GM19328 (cell line): ENCODE results near the gene PRKD1.
"Not testable (repeated sequence)": the region's sequence is repeated elsewhere in the genome, so short reads cannot be mapped to it uniquely, and the experiment has no call there.

Experiments used
- ATAC-seq: cut with Tn5 transposase; IDR thresholded peaks from one replicate; pipeline ENCODE4 v1.9.1; 2021; ENCODE audit warnings: mild to moderate bottlenecking, moderate library complexity; ENCODE audit not compliant: unreplicated experiment

The PRKD1 gene

DNA sequence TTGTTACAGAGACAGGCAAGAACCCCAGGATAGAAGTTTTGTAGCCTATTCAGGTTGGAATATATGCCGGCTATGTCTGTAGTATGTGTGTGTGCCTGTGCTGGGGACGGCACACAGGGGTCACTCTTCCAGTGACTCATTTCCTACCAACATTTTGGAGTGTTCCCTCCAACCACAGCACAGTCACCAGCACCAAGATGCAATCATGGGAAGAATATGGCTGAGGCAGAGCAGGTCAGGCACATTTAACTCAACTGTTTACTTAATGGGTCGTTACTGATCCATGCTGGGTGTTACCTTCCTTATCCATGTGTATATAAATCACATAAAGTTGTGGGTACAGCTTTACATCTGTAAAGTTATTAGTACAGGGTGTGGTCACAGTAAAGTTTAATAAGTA, 178.3 kb downstream of the PRKD1 start:
- ATAC-seq = no peak

- no peak for ATAC-seq
Measured at GRCh38 chr14:29745863-29746262, 181.8 kb downstream of the PRKD1 start.

- no peak for ATAC-seq
Measured at GRCh38 chr14:29743531-29743930, 184.1 kb downstream of the PRKD1 start.

DNA sequence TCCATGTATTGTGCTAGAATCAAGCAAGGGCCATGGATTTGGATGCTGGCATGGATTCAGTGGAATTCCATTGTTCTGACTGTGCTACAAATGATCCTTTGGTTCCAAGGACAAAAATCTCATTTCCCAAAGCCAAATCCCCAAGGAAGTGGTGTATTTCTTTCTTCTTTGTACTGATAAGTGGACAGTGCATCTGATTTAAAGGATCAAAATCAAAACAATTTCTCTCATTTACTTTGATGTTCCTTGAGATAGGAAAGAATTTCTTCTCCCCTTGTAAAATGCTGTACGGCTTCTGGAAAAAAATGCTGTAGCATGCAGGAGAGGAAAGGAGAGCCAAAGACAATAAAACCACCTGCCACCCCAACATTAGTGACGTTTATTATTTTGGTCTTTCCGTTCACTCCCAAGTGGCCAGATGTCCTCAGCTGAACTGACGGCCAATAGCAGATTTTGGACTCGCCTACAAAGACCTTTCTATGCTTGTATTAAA, 185.7 kb downstream of the PRKD1 start:
- no peak for ATAC-seq

GRCh38 chr14:29740491-29740890, 187.2 kb downstream of the PRKD1 start:
- ATAC-seq = no peak

GRCh38 chr14:29738950-29739349, 188.7 kb downstream of the PRKD1 start:
- no peak for ATAC-seq

DNA sequence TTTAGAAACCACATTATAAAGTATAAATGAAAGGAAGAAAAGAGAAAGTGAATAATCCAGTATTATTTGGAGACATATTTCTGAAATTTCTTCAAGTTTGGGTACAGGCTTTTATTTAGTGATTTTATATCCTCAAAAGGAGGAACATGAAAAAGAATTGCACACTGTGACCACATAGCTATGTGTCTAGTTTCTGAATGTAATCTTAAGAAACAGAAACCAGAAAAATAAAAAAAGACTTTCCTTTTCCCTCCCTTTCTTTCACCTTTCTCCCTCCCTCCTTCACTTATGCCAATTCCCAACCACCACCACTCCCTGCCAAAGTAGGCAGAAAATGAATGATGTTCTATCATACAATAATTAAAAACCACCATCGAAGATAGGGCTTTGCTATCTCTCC, 189.6 kb downstream of the PRKD1 start:
- no peak for ATAC-seq

DNA sequence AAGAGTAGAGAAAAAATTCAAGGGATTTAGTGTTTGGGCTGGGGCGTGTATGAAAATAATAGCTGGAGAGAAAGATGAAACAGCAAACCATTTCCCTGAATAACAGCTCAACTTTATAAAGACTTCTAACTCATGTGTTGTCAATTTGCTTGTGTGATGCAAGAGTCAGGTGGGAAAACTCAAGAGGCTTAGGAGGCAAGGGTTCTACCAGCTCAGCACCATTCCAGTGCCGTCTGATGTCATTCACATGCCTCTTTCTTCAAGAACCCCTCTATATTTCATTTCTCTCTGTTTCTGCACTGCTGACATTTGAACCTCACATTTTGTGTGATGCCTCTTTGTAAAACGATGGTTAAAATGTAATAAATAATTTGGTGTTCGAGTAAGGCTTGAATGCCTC, 192.2 kb downstream of the PRKD1 start:
- ATAC-seq = no peak

DNA sequence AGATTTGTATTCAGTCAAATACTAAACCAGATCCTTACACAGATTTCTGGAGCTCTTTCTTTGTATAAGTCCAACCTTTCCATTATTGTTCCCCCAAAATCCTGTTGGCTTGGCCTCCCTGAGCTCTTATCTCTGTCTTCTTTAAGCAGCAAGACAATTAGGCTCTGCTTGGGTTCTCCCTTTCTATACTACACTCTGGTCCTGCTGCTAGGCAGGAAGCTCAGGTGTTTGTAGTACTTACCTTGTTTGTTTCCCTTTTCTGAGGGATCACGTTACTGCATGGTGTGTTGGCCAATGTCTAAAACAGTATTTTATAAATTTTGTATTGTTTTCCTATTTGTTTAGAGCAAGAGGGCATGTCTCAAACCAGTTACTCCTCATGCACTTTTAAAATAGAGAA, 192.9 kb downstream of the PRKD1 start:
- no peak for ATAC-seq

GRCh38 chr14:29726560-29727331, 200.9 kb downstream of the PRKD1 start:
- not testable (repeated sequence) for ATAC-seq

DNA sequence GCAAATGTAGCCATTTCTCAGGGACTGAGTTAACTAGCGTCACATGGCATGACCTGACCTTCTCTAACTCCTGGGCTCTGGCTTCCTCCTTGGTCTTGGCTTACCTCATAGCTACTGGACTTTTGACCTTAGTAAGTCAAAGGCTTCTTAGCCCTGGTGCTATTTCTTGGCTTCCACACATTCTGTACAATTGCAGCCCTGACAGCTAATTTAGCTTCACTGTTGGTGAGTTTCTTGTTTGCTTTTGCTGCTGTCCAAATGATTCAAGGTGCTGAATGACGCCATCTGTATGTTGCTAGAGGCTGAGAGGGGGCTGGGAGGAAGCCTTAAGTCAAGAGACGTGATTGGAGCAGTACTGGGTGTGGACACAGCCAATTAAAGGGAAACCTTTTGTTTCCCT, 202.7 kb downstream of the PRKD1 start:
- no peak for ATAC-seq

DNA sequence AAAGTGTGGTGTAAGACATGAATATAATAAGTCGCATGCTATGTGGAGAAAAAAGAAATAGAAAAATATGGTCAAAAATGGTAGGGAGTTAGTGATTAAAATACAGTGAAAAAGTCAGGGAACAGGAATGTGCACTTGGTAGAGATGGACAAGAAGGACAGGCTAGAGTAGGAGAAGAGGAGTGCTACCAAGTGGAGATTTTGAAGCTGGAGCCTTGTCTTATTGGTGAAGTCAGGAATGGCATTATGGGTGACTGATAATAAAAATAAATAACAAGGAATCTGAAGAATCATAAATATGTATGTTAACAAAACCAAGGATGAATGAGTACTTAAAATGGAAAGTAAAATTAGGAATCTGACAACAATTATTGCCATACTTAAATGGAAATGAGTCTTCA, 204.8 kb downstream of the PRKD1 start:
- no peak for ATAC-seq

GRCh38 chr14:29721586-29721985, 206.1 kb downstream of the PRKD1 start:
- no peak for ATAC-seq

DNA sequence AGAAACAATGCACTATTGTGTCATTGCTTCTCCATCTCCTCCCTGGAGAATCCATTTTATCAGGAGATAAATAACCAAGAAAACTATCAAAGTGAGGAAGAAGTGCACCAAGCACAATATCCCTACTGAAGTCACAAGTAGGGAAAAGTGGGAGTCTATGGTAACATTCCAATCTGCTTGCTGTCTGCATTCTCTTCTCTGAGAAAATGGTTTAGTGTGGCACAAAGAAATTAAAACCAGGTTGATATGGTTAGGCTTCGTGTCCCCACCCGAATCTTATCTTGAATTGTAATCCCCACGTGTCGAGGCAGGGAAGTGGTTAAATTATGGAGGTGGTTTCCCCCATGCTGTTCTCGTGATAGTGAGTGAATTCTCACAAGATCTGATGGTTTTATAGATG, 209.7 kb downstream of the PRKD1 start:
- ATAC-seq = no peak

DNA sequence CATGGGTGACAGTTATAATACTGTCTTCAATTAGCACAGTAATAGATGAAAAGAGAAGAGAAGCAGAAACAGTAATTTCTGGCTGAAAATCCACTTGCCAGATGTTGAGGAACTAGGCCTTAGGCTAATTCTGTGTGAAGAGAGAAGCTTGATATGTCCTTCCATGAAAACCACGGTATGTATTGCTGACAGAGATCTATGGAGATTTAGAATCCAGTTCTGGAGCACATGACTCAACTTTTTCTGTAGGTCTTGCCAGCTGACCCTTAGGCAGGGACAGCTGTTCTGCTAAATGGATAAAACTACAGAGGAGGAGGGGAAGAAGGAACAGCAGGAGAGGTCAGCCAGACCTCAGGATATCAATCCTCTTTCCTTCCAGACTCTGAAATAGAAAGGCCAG, 211.5 kb downstream of the PRKD1 start:
- no peak for ATAC-seq

- no peak for ATAC-seq
Measured at GRCh38 chr14:29712601-29713000, 215.0 kb downstream of the PRKD1 start.

DNA sequence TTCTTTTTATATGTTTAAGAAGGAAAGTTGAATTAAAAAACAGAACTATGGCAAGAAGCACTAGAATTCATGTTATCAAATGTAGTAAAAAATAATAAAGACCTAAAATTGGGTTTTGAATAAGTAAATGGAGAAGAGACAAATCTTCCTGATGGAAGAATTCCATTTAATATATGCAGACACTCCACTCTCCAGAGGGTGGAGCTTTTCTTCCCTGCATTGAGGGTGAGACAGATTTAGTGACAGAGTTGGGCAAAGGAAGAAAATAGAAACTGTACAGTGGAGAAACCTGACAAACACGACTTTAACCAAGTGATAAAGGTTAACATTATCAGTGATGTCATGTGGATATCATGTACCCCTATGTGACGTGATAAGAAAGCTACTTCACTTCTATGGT, 217.6 kb downstream of the PRKD1 start:
- ATAC-seq = no peak

- no peak for ATAC-seq
Measured at GRCh38 chr14:29709490-29709889, 218.2 kb downstream of the PRKD1 start.

DNA sequence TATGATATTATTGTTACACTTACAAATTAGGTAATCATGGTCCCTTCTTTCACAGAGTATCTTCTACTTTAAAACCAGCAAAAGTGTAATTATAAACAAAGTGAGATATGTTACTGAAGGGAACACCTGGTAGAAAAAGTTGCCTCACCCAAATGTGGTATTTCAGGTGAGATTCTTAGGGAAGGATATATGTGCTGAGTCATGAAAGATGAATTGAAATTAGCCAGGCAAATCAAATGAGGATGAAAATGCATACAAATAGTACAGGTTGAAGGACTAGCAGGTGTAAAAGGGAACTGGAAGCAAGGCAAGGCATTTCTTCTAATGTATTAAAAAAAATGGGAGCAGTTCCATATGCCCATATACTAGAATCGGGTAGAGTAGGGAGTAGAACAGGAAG, 220.9 kb downstream of the PRKD1 start:
- ATAC-seq = no peak

- no peak for ATAC-seq
Measured at GRCh38 chr14:29705801-29706200, 221.8 kb downstream of the PRKD1 start.

- ATAC-seq = not testable (repeated sequence)
Measured at GRCh38 chr14:29689597-29689996, 238.1 kb downstream of the PRKD1 start.

DNA sequence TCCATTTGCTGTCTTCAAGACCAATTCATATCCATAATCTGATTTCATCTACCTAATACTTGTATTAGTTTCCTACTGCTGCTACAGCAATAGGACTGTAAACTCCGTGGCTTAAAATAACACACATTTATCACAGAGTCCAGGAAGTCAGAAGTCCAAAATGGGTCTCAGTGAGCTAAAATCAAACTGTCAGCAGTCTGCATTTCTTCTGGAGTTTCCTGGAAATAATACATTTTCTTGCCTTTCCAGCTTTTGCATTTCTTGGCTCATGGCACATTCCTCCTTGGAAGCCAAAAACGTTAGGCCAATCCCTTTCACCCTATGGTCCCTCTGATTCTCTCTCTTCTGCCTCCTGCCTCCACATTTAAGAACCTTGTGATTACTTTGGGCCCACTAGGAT, 239.8 kb downstream of the PRKD1 start:
- no peak for ATAC-seq
